ENCODE measurements around the gene GDF2.
A peak's percentile ranks its signal among the peaks of the same experiment; 100 is the strongest.

Gene GDF2

GRCh38 chr10:47311932-47312662, 10.2 kb upstream of the GDF2 start:
- peak; percentile 35 for DNase-seq (ENCODE audit: low read depth, low spot score)

DNA sequence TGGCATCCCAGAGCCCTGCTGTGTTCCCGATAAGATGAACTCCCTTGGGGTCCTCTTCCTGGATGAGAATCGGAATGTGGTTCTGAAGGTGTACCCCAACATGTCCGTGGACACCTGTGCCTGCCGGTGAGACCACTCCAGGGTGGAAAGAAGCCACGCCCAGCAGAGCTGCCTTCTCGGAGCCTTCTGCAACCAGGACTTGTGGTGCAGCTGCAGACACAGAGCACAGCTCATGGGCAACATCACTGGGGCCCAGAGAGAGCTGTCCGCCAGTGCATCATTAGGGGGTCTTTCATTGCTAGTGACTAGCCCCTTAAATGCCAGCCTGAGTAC, 9.6 kb upstream of the GDF2 start:
- no peak for DNase-seq (ENCODE audit: low read depth, low spot score)

GRCh38 chr10:47314416-47314970, 7.8 kb upstream of the GDF2 start:
- no peak for DNase-seq (ENCODE audit: low read depth, low spot score)

- DNase-seq (ENCODE audit: low read depth, low spot score) = no peak
These were observed 6.8 kb upstream of the GDF2 start for GRCh38 chr10:47315421-47315820.

DNA sequence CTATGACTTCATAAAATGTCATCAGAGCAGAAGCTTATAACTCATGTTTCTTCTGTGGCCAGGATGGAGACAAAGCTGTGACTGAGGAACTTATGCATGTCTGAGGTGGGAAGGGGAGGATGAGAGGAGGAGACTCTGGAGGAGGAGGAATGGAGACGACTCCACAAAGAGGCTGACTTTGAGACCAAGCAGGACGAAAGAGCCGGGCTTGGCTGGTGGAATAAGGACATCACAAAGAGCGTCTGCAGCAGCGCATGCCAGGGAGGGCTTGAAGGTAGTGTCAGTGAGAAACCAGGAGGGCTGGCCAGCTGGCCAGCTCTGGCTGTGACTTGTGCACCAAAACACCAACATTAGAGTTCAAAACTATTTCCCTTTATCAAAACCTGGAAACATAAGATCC, 6.1 kb upstream of the GDF2 start:
- DNase-seq (ENCODE audit: low read depth, low spot score) = no peak

- DNase-seq (ENCODE audit: low read depth, low spot score) = no peak
These were observed 5.0 kb upstream of the GDF2 start for GRCh38 chr10:47317251-47317650.

GRCh38 chr10:47318706-47319105, 3.5 kb upstream of the GDF2 start:
- peak; percentile 20 for DNase-seq (ENCODE audit: low read depth, low spot score)

DNA sequence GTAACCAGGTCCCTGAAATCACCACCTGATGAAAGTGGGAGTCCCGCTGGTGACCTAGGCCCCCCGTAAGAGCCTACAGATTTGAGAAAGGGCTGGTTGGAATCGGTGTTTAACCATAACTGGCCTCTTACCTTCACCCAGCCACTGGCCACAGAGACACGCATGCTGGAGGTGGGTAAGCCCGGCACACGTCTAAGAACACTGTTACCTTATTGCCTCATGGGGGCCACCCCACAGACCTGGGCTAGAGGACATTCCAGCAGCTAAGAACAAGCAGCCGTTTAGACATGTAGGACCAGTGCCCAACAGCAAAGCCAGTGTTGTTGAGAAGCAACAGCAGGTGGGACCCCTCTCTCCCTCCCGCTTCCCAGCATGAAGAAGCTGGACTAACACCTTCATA, 2.5 kb upstream of the GDF2 start:
- DNase-seq (ENCODE audit: low read depth, low spot score) = no peak

DNA sequence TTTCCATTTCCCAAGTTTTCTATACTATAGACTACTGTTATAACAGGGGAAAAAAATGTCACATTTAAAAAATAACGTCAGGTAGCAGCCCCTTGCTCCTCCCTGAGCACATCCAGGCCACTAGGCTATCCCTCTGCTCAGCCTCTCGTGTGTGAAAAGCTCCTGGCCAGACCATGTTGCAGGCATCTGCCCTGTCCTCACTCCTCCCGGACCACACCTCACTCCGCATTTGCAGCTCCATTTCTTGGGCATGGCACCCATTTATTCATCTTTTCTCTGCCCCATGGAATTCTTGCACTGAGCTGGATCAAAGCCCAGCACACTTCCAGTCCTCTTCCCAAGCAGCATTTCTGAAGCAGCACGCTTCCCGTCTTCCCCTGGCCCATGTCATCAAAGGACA, 1.4 kb upstream of the GDF2 start:
- no peak for DNase-seq (ENCODE audit: low read depth, low spot score)

DNA sequence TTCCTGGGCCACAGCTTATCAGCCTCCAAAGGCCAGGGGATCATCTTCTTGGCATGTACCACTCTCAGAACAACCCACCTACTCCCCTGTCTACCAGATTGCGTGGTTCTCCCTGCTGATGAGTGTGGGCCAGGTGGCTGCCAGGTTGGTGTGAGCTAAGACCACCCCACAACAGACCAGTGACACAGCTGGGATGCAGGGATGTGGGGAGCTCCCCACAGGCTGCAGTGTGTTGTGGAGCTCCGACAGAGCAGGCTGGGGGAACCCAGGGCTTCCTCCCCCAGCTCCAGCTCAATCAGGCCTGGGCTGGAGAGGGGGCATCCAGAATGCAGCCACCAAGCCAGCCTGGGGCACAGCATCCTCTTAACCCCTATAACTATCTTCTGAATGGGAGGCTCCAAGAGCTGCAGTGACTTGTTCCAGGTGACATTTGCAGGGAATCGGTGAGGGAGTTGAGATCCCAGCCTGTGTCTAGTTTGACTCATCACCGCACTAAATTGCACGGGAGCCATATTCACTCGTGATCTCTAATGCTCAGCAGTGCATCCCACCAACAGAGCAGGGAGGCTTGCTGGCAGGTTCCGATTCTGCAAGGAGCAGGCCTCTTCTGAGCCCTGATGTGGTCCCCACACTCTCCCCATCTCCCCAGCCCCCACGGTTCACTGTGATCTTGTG, 596 bp upstream of the GDF2 start:
- no peak for DNase-seq (ENCODE audit: low read depth, low spot score)

GRCh38 chr10:47323087-47323486, 833 bp downstream of the GDF2 start:
- DNase-seq (ENCODE audit: low read depth, low spot score) = no peak

GRCh38 chr10:47323636-47324296, 1.5 kb downstream of the GDF2 start:
- DNase-seq (ENCODE audit: low read depth, low spot score) = no peak

GRCh38 chr10:47325303-47326291, 3.3 kb downstream of the GDF2 start:
- DNase-seq (ENCODE audit: low read depth, low spot score) = no peak

DNA sequence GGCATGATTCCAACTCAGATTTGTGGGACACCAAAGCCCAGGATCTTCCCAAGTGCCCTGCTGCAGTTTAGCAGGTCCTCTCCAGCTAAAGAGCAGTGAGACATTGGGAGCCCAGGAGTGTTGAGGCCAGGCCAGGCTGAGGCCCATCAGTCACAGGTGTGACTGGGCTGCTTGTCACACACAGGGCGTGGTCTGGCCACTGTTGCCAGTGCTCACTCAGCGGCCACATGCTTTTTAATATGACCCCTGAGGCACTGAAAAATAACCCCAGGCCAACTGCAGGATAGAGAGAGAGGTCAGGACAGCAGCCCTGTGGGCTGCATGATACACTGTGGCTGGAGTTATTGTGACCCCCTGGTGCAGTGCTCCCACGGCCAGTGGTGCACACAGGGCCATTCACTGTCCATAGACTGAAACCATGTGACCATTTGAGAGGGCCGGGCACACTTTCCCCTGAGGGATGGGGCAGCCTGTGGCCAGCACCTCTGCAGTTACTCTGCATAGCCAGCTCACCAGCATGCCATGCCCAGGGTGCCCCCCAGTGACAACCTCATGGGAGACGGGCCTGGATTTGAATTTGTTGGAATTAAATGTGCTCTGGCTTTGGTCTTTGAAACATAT, 4.2 kb downstream of the GDF2 start:
- no peak for DNase-seq (ENCODE audit: low read depth, low spot score)

DNA sequence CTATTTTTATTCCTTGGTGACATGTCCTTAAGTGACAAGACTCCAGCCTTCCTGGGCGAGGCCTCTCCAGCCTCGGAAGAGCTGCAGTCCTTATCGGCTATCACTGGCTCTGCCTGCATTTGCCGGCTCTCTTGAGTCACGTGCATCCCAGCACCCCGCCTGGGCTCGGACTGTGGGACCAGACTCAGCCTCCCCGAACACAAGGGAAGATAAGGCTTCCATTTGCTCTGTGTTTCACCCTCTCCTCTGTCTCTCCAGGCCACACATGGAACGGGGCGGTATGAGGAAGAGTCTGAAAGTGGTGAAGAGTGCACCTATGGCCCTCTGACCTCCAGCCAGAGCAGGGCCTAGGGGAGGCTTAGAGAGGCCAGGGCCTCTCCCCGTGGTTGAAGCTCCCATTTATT, 4.7 kb downstream of the GDF2 start:
- no peak for DNase-seq (ENCODE audit: low read depth, low spot score)

DNA sequence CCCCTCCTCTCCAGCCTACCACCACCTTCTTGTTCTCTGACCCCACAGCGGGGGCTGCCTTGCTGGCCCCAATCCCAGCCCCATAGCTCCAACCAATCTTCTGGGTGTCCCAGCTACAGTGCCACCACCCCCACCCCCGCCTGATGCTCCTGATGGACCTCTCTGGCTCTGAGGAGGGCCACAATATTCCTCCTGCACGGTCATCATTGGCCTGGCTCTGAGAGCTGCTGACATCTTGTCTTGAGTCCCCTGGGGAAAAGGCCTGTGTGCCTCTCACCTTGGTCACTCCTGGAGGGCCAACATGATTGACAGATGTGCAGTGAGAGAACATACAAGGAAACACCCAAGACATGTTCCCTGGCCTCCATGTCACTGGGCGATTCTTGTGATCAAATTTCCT, 7.6 kb downstream of the GDF2 start:
- no peak for DNase-seq (ENCODE audit: low read depth, low spot score)

- DNase-seq (ENCODE audit: low read depth, low spot score) = no peak
These were observed 8.1 kb downstream of the GDF2 start for GRCh38 chr10:47330366-47330765.

DNA sequence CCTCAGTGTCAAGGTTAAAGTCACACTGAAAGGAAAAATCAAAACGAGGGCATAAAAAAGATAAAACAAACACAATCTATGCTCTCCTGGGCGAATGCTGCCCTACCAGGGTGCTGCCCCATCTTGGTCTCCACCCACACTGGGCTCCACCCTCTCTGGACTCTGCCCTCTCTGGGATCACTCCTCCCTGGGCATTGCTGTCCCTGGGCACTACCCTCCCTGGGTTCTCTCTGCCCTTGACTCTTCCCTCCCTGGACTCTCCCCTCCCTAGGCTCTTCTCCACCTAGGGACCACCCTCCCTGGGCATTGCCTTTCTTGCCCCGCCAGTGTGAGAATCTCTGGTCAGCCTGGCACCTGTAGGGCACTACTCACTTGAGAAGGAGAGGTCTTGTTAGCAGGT, 8.6 kb downstream of the GDF2 start:
- DNase-seq (ENCODE audit: low read depth, low spot score) = no peak

DNA sequence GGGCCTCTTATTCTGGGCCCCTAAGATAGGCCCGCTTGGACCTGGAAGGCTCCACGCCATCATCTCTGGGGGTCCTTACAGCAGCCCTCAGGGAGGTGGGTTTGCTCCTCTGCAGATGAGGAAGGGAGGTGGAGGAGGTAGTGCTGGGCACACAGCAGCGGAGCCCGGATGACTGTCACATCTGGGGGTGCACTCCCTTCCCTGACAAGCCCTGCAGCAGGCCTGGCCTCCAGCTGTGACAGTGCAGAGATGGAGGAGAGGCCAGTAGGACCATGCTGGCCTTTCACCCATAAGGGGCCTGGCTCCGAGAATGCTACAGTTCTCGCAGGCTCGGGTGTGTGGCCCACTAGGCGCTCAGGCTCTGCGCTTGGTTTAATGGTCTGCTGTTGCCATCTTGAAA, 9.2 kb downstream of the GDF2 start:
- DNase-seq (ENCODE audit: low read depth, low spot score) = no peak

- no peak for DNase-seq (ENCODE audit: low read depth, low spot score)
These were observed 9.7 kb downstream of the GDF2 start for GRCh38 chr10:47331954-47332353.

DNA sequence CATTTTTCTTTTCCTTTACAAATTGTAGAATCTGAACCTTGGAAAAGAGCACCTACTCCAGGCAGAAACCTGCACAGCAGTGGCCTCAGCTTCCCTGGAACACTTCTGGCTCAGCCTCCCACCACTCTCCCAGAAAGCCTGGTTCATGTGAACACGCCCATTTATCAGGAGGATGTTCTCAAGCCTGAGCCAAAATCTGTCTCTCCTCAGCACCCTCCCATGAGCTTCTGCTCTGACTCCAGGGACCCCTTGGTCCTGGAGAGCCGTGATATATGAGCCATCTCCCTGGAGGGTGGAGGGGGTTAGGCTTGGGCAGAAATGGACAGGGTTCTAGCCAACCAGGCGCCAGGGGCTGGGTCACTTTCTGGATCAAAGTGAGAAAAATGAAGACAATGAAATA, 10.1 kb downstream of the GDF2 start:
- no peak for DNase-seq (ENCODE audit: low read depth, low spot score)

Measured in iPS DF 19.7 (cell line).